ENCODE data around the gene METTL25. TPM values are rescaled to one million over a fixed set of nuclear protein-coding genes. Genes with fewer than 3 reads are reported as not detected.

Gene METTL25
- total RNA-seq, 1 experiment from 2014 or later: 6.3 TPM

GRCh38 chr12:82473111-82473754, 114.9 kb downstream of the METTL25 start (continued):
- TF ChIP-seq ESRRA (CRISPR knock-in tag; IDR thresholded peaks at IDR 0.05; ENCODE audit: borderline replicate concordance) (no peak), MXD4 (CRISPR knock-in tag; IDR thresholded peaks at IDR 0.05; ENCODE audit: borderline replicate concordance) (no peak), CTCF (IDR thresholded peaks at IDR 0.05) (no peak), CBFB (CRISPR knock-in tag; IDR thresholded peaks at IDR 0.05; ENCODE audit: low read depth) (no peak), E2F1 (CRISPR knock-in tag; IDR thresholded peaks at IDR 0.05) (no peak)

GRCh38 chr12:82474181-82474797, 116.0 kb downstream of the METTL25 start:
- peaks cover 2% of the 10 kb centered on the region; the same call in 1 of the 2 replicates for H3K4me1 Mint-ChIP-seq
- ATAC-seq: no peak
- TF ChIP-seq AR (CRISPR knock-in tag; IDR thresholded peaks at IDR 0.05) (no peak), EMX1 (CRISPR knock-in tag; IDR thresholded peaks at IDR 0.05) (no peak), CREM (CRISPR knock-in tag; IDR thresholded peaks at IDR 0.05) (no peak), E2F4 (CRISPR knock-in tag; IDR thresholded peaks at IDR 0.05; ENCODE audit: borderline replicate concordance, low read depth) (no peak), NR3C1 (CRISPR knock-in tag; conservative IDR thresholded peaks at IDR 0.05; ENCODE audit: low read depth) (no peak), NR1H2 (CRISPR knock-in tag; IDR thresholded peaks at IDR 0.05) (no peak), OVOL2 (CRISPR knock-in tag; IDR thresholded peaks at IDR 0.05; ENCODE audit: borderline replicate concordance) (no peak), HMGXB4 (CRISPR knock-in tag; IDR thresholded peaks at IDR 0.05) (no peak), TP53 (CRISPR knock-in tag; IDR thresholded peaks at IDR 0.05) (no peak), PRDM15 (CRISPR knock-in tag; IDR thresholded peaks at IDR 0.05) (no peak), ERG (CRISPR knock-in tag; IDR thresholded peaks at IDR 0.05) (no peak), ZNF416 (CRISPR knock-in tag; IDR thresholded peaks at IDR 0.05) (no peak), CREB1 (CRISPR knock-in tag; IDR thresholded peaks at IDR 0.05) (no peak), ATF1 (CRISPR knock-in tag; IDR thresholded peaks at IDR 0.05) (no peak)
- ChIA-PET CTCF (no interaction called here), POLR2A (no interaction called here)
- H3K9me3 Mint-ChIP-seq: peaks cover 4% of the 10 kb centered on the region; the same call in 1 of the 2 replicates
- 0 out of 2 replicates have a peak, but pooled peaks cover 3% of the 10 kb centered on the region for H3K36me3 Mint-ChIP-seq
- no peak overlapping the region for H3K4me3 Mint-ChIP-seq
- no peaks in the 10 kb centered on the region for H3K27me3 Mint-ChIP-seq (ENCODE audit: low read depth)
- no peak for DNase-seq (ENCODE audit: low spot score)
- no peak overlapping the region for H3K27ac Mint-ChIP-seq

All from WTC11 (cell line).